ENCODE measurements around the gene ICA1.

ICA1 gene

GRCh38 chr7:8278183-8278582 is 16.2 kb upstream of the ICA1 start:
- H3K9me3 ChIP-seq (ENCODE audit: low read depth, low read length), result no peaks in the 10 kb centered on the region
- H3K9ac ChIP-seq (ENCODE audit: insufficient read length), result no peak overlapping the region
- H3K4me3 ChIP-seq, result no peak overlapping the region
- H3K27ac ChIP-seq, result no peak overlapping the region
- no peak for DNase-seq (ENCODE audit: low read depth, low spot score)
- no peaks in the 10 kb centered on the region for H3K36me3 ChIP-seq (ENCODE audit: insufficient read depth, low read length)
- no peak for TF ChIP-seq EZH2 (IDR thresholded peaks at IDR 0.05)
- TF ChIP-seq POLR2AphosphoS5 (IDR thresholded peaks at IDR 0.05; ENCODE audit: borderline replicate concordance, low read depth, low read length), result no peak
- TF ChIP-seq FOXP2 (optimal IDR thresholded peaks at IDR 0.05; ENCODE audit: control extremely low read depth, extremely low read length, insufficient read depth), result no peak

- no peak for DNase-seq (ENCODE audit: low read depth, low spot score)
- H3K36me3 ChIP-seq (ENCODE audit: insufficient read depth, low read length), result no peaks in the 10 kb centered on the region
- no peaks in the 10 kb centered on the region for H3K9me3 ChIP-seq (ENCODE audit: low read depth, low read length)
- H3K27ac ChIP-seq, result no peak overlapping the region
- no peak overlapping the region for H3K4me3 ChIP-seq
- H3K9ac ChIP-seq (ENCODE audit: insufficient read length), result no peak overlapping the region
- TF ChIP-seq FOXP2 (optimal IDR thresholded peaks at IDR 0.05; ENCODE audit: control extremely low read depth, extremely low read length, insufficient read depth), result no peak
- TF ChIP-seq POLR2AphosphoS5 (IDR thresholded peaks at IDR 0.05; ENCODE audit: borderline replicate concordance, low read depth, low read length), result no peak
- no peak for TF ChIP-seq EZH2 (IDR thresholded peaks at IDR 0.05)
Observed at GRCh38 chr7:8277394-8277982, 15.5 kb upstream of the ICA1 start.

GRCh38 chr7:8274589-8274988 is 12.6 kb upstream of the ICA1 start:
- TF ChIP-seq POLR2AphosphoS5 (IDR thresholded peaks at IDR 0.05; ENCODE audit: borderline replicate concordance, low read depth, low read length) (no peak), FOXP2 (optimal IDR thresholded peaks at IDR 0.05; ENCODE audit: control extremely low read depth, extremely low read length, insufficient read depth) (no peak), EZH2 (IDR thresholded peaks at IDR 0.05) (no peak)
- Histone ChIP-seq H3K27ac (no peak overlapping the region), H3K36me3 (ENCODE audit: insufficient read depth, low read length) (no peaks in the 10 kb centered on the region), H3K4me3 (no peak overlapping the region), H3K9me3 (ENCODE audit: low read depth, low read length) (no peaks in the 10 kb centered on the region), H3K9ac (ENCODE audit: insufficient read length) (no peak overlapping the region)
- DNase-seq (ENCODE audit: low read depth, low spot score), result no peak

GRCh38 chr7:8271960-8272359 is 10.0 kb upstream of the ICA1 start:
- TF ChIP-seq POLR2AphosphoS5 (IDR thresholded peaks at IDR 0.05; ENCODE audit: borderline replicate concordance, low read depth, low read length), result no peak
- TF ChIP-seq EZH2 (IDR thresholded peaks at IDR 0.05), result no peak
- TF ChIP-seq FOXP2 (optimal IDR thresholded peaks at IDR 0.05; ENCODE audit: control extremely low read depth, extremely low read length, insufficient read depth), result no peak
- DNase-seq (ENCODE audit: low read depth, low spot score), result no peak
- no peak overlapping the region for H3K4me3 ChIP-seq
- H3K27ac ChIP-seq, result no peak overlapping the region
- no peaks in the 10 kb centered on the region for H3K9me3 ChIP-seq (ENCODE audit: low read depth, low read length)
- H3K9ac ChIP-seq (ENCODE audit: insufficient read length), result no peak overlapping the region
- no peaks in the 10 kb centered on the region for H3K36me3 ChIP-seq (ENCODE audit: insufficient read depth, low read length)

GRCh38 chr7:8263048-8263447 is 1.1 kb upstream of the ICA1 start:
- Histone ChIP-seq H3K9ac (ENCODE audit: insufficient read length) (no peak overlapping the region), H3K27ac (no peak overlapping the region), H3K36me3 (ENCODE audit: insufficient read depth, low read length) (no peaks in the 10 kb centered on the region), H3K9me3 (ENCODE audit: low read depth, low read length) (no peaks in the 10 kb centered on the region), H3K4me3 (no peak overlapping the region)
- DNase-seq (ENCODE audit: low read depth, low spot score), result no peak
- no peak for TF ChIP-seq FOXP2 (optimal IDR thresholded peaks at IDR 0.05; ENCODE audit: control extremely low read depth, extremely low read length, insufficient read depth)
- TF ChIP-seq POLR2AphosphoS5 (IDR thresholded peaks at IDR 0.05; ENCODE audit: borderline replicate concordance, low read depth, low read length), result no peak
- no peak for TF ChIP-seq EZH2 (IDR thresholded peaks at IDR 0.05)

GRCh38 chr7:8260871-8261694 is 884 bp downstream of the ICA1 start:
- H3K4me3 ChIP-seq, result peak overlapping the region; percentile 57
- peak; percentile 87 for TF ChIP-seq EZH2 (IDR thresholded peaks at IDR 0.05)
- TF ChIP-seq FOXP2 (optimal IDR thresholded peaks at IDR 0.05; ENCODE audit: control extremely low read depth, extremely low read length, insufficient read depth), result no peak
- no peak overlapping the region for H3K27ac ChIP-seq
- no peak overlapping the region for H3K9ac ChIP-seq (ENCODE audit: insufficient read length)
- no peaks in the 10 kb centered on the region for H3K9me3 ChIP-seq (ENCODE audit: low read depth, low read length)
- DNase-seq (ENCODE audit: low read depth, low spot score), result no peak
- H3K36me3 ChIP-seq (ENCODE audit: insufficient read depth, low read length), result no peaks in the 10 kb centered on the region

- H3K9ac ChIP-seq (ENCODE audit: insufficient read length), result no peak overlapping the region
- H3K9me3 ChIP-seq (ENCODE audit: low read depth, low read length), result no peaks in the 10 kb centered on the region
- H3K27ac ChIP-seq, result no peak overlapping the region
Observed at GRCh38 chr7:8259586-8260222, 2.3 kb downstream of the ICA1 start.

GRCh38 chr7:8258734-8259133 is 3.2 kb downstream of the ICA1 start:
- Histone ChIP-seq H3K36me3 (ENCODE audit: insufficient read depth, low read length) (no peaks in the 10 kb centered on the region), H3K4me3 (no peak overlapping the region), H3K9me3 (ENCODE audit: low read depth, low read length) (no peaks in the 10 kb centered on the region), H3K9ac (ENCODE audit: insufficient read length) (no peak overlapping the region), H3K27ac (no peak overlapping the region)
- no peak for DNase-seq (ENCODE audit: low read depth, low spot score)
- TF ChIP-seq POLR2AphosphoS5 (IDR thresholded peaks at IDR 0.05; ENCODE audit: borderline replicate concordance, low read depth, low read length) (no peak), FOXP2 (optimal IDR thresholded peaks at IDR 0.05; ENCODE audit: control extremely low read depth, extremely low read length, insufficient read depth) (no peak), EZH2 (IDR thresholded peaks at IDR 0.05) (no peak)

More at GRCh38 chr7:8259586-8260222, 2.3 kb downstream of the ICA1 start:
- Histone ChIP-seq H3K4me3 (no peak overlapping the region), H3K36me3 (ENCODE audit: insufficient read depth, low read length) (no peaks in the 10 kb centered on the region)
- DNase-seq (ENCODE audit: low read depth, low spot score), result no peak
- TF ChIP-seq FOXP2 (optimal IDR thresholded peaks at IDR 0.05; ENCODE audit: control extremely low read depth, extremely low read length, insufficient read depth) (no peak), POLR2AphosphoS5 (IDR thresholded peaks at IDR 0.05; ENCODE audit: borderline replicate concordance, low read depth, low read length) (no peak), EZH2 (IDR thresholded peaks at IDR 0.05) (no peak)

Data from SK-N-MC (cell line).